GM18508 (cell line): ENCODE measurements around the gene PCDHGA1.
"Not testable (repeated sequence)": the region's sequence is repeated elsewhere in the genome, so short reads cannot be mapped to it uniquely, and the experiment has no call there.

Experiments
- ATAC-seq: cut with Tn5 transposase; IDR thresholded peaks from one replicate; pipeline ENCODE4 v1.9.1; 2021; ENCODE audit warnings: moderate number of reproducible peaks; ENCODE audit not compliant: insufficient read depth, unreplicated experiment

PCDHGA1 gene

DNA sequence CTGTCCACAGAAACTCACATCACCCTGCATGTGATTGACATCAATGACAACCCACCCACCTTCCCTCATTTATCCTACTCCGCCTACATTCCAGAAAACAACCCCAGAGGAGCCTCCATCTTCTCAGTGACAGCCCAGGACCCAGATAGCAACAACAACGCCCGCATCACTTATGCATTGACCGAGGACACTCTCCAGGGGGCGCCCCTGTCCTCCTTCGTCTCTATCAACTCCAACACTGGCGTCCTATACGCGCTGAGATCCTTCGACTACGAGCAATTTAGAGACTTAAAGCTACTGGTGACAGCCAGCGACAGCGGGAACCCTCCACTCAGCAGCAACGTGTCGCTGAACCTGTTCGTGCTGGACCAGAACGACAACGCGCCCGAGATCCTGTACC is 15.0 kb downstream of the PCDHGA1 start:
- ATAC-seq, result no peak

DNA sequence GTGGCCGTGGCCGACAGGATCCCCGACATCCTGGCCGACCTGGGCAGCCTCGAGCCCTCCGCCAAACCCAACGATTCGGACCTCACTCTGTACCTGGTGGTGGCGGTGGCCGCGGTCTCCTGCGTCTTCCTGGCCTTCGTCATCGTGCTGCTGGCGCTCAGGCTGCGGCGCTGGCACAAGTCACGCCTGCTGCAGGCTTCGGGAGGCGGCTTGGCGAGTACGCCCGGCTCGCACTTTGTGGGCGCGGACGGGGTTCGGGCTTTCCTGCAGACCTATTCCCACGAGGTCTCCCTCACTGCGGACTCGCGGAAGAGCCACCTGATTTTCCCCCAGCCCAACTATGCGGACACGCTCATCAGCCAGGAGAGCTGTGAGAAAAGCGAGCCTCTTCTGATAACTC is 15.7 kb downstream of the PCDHGA1 start:
- not testable (repeated sequence) for ATAC-seq

DNA sequence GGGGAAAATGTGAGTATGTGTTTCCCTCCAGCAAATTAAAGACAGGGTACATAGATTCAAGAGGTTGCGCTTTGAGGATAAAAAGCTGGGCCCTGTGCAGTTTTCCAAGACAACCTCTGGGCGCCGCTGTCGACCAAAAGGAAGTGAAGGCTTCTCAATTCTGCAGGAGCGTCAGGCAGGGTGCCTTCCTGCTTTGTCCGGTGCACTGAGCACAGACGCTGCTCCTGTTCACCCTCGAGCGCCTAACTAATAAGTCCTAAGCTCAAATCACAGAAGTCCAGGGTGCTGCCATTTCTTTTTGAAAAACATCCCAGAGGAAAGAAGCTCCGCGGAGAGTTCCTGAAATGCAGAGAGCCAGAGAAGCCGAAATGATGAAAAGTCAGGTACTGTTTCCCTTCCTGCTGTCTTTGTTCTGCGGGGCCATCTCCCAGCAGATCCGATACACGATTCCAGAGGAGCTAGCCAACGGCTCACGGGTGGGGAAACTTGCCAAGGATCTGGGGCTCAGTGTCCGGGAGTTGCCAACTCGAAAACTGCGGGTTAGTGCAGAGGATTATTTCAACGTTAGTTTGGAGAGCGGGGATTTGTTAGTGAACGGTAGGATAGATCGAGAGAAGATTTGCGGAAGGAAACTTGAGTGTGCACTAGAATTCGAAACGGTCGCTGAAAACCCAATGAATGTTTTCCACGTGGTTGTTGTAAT is 19.8 kb downstream of the PCDHGA1 start, which contains the start of gene PCDHGB1:
TSS of gene PCDHGB1 (plus strand) at position 183 of the 703 bp plus-strand sequence. CDS start at position 345, 162 bp downstream.
- ATAC-seq, result no peak

DNA sequence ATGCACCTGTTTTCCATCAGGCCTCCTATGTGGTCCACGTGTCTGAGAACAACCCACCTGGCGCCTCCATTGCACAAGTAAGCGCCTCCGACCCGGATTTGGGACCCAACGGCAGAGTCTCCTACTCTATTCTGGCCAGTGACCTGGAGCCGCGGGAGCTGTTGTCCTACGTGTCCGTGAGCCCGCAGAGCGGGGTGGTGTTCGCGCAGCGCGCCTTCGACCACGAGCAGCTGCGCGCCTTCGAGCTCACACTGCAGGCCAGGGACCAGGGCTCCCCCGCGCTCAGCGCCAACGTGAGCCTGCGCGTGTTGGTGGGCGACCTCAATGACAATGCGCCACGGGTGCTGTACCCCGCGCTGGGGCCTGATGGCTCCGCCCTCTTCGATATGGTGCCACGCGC is 21.3 kb downstream of the PCDHGA1 start:
- no peak for ATAC-seq

DNA sequence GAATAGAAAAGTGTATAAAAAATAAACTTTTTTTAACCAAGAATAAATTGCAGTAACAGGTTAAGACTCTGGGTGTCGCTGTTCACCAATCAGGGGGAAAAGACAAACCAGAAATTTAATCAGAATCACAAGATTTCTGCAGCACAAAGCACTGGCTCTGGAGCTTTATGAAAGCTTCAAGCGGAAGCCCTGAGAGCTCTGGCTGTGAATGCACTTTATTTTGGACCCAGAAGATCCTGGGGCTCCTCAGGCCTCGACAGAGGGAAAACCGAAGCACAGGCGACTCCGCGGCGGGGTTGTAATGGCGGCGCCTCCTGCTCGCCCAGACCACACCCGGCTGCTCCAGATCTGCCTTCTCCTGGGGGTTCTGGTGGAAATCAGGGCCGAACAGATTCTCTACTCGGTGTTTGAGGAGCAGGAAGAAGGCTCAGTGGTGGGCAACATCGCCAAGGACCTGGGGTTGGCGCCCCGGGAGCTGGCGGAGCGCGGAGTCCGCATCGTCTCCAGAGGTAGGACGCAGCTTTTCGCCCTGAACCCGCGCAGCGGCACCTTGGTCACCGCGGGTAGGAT is 24.7 kb downstream of the PCDHGA1 start, which contains the start of gene PCDHGA4:
TSS of gene PCDHGA4 (plus strand) at position 122 of the 570 bp plus-strand sequence. CDS start at position 209, 87 bp downstream.
- ATAC-seq, result no peak

DNA sequence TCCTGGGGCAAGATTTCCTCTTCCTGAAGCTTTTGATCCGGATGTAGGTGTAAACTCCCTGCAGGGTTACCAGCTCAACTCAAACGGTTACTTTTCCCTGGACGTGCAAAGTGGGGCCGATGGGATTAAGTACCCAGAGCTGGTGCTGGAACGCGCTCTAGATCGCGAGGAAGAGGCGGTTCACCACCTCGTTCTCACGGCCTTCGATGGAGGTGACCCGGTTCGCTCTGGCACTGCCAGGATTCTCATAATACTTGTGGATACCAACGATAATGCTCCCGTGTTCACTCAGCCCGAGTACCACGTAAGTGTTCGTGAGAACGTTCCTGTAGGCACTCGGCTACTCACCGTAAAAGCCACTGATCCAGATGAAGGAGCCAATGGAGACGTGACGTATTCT is 25.3 kb downstream of the PCDHGA1 start:
- ATAC-seq, result no peak

DNA sequence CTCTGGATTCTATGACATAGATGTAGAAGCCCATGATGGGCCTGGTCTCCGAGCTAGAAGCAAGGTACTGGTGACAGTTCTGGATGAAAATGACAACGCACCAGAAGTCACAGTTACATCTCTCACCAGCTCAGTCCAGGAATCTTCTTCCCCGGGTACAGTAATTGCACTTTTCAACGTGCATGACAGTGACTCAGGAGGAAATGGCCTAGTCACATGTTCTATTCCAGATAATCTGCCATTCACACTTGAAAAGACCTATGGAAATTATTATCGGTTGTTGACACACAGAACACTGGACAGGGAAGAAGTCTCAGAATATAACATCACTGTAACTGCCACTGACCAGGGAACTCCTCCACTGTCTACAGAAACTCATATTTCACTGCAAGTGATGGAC is 25.8 kb downstream of the PCDHGA1 start:
- ATAC-seq, result no peak

DNA sequence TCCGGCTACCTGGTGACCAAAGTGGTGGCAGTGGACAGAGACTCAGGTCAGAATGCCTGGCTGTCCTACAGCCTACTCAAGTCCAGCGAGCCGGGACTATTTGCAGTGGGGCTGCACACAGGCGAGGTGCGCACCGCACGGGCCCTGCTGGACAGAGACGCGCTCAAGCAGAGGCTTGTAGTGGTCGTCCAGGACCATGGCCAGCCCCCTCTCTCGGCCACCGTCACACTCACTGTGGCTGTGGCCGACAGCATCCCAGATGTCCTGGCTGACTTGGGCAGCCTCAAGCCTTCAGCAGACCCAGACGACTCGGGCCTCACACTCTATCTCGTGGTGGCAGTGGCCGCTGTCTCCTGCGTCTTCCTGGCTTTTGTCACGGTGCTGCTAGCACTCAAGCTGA is 26.6 kb downstream of the PCDHGA1 start:
- ATAC-seq, result no peak

DNA sequence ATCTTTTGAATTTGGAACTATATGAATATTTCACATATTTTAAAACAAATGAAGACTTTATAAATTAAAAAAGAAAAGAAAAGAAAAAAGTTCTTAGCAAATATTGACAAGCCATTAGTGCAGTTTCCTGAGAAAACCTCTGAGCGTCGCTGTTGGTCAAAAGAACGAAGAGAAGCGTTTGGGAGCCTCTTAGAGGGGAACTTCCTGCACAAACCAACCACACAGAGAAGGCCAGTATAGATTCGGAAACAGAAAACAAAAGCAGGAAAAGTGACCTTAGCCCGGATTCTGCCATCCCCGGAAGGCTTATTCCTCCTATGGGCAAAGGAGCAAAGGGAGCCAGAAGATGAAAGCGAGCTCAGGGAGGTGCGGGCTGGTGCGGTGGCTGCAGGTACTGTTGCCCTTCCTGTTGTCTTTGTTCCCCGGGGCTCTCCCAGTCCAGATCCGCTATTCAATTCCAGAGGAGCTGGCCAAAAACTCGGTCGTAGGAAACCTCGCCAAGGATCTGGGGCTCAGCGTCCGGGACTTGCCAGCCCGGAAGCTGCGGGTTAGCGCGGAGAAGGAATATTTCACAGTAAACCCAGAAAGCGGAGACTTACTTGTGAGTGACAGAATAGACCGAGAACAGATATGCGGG is 29.6 kb downstream of the PCDHGA1 start, which contains the start of gene PCDHGB2:
TSS of gene PCDHGB2 (plus strand) at position 205 of the 637 bp plus-strand sequence. CDS start at position 347, 142 bp downstream.
- ATAC-seq, result no peak

DNA sequence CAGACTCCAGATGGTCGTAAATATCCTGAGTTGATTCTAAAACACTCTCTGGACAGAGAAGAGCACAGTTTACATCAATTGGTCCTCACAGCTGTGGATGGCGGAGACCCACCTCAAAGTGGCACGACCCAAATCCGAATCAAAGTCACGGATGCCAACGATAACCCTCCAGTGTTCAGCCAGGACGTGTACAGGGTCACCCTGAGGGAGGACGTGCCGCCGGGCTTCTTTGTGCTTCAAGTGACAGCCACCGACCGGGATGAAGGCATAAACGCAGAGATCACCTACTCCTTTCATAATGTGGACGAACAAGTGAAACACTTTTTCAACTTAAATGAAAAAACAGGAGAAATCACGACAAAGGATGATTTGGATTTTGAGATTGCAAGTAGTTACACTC is 30.4 kb downstream of the PCDHGA1 start:
- no peak for ATAC-seq

DNA sequence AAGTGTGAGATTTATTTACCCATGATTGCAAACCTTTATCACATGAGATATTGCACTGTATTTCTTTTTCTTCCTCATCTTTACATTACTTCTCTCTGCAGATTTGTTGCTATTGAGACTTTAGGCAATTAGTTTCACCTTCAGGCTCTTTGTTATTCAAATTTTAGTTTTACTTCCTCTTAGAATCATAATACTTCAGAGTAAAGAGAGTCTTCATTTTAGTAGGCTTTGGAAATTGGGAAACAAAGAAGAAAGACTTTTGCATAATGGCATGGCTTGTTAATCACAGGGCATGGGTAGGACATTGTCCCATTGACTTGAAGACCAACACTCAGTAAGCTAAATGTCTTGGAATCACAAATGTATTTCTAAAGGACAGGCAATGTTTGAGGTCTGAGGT is 32.4 kb downstream of the PCDHGA1 start:
- ATAC-seq, result no peak

DNA sequence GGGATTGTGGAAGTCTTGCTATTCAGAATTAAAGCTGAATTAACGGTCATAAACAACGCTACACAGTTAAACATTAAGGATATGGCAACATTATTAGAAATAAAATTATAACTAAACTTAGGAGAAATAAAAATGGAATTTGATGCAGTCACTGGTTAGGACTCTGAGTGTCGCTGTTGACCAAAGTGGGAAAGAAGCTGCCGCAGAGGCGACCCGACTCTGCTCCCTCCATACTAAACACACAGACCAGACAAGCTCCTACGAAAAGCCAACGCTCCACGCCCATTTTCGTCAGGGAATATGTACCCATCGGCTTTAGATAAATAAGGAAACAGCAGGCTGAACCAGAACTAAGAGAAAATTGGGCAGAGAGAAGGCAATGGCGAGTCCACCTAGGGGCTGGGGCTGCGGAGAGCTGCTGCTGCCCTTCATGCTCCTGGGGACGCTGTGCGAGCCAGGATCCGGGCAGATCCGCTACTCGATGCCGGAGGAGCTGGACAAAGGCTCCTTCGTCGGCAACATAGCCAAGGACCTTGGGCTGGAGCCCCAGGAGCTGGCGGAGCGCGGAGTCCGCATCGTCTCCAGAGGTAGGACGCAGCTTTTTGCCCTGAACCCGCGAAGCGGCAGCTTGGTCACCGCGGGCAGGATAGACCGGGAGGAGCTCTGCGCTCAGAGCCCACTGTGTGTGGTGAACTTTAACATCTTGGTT is 33.8 kb downstream of the PCDHGA1 start, which contains the start of gene PCDHGA5:
TSS of gene PCDHGA5 (plus strand) at position 211 of the 709 bp plus-strand sequence. CDS start at position 380, 169 bp downstream.
- ATAC-seq, result no peak

DNA sequence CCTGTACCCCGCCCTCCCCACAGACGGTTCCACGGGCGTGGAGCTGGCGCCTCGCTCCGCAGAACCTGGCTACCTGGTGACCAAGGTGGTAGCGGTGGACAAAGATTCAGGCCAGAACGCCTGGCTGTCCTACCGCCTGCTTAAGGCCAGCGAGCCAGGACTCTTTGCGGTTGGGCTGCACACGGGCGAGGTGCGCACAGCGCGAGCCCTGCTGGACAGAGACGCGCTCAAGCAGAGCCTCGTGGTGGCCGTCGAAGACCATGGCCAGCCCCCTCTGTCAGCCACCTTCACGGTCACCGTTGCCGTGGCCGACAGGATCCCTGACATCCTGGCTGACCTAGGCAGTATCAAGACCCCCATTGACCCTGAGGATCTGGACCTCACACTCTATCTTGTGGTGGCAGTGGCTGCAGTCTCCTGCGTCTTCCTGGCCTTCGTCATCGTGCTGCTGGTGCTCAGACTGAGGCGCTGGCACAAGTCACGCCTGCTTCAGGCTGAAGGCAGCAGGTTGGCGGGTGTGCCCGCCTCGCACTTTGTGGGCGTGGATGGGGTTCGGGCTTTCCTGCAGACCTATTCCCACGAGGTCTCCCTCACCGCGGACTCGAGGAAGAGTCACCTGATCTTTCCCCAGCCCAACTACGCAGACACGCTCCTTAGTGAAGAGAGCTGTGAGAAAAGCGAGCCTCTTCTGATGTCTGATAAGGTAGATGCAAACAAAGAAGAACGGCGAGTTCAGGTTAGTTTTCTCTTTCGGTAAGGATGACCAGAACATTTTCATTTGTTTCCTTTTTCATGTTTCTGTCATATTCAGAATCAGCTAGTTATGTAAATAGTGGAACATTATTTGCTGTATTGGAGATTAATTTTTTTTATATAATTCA is 35.9 kb downstream of the PCDHGA1 start:
- ATAC-seq, result no peak

DNA sequence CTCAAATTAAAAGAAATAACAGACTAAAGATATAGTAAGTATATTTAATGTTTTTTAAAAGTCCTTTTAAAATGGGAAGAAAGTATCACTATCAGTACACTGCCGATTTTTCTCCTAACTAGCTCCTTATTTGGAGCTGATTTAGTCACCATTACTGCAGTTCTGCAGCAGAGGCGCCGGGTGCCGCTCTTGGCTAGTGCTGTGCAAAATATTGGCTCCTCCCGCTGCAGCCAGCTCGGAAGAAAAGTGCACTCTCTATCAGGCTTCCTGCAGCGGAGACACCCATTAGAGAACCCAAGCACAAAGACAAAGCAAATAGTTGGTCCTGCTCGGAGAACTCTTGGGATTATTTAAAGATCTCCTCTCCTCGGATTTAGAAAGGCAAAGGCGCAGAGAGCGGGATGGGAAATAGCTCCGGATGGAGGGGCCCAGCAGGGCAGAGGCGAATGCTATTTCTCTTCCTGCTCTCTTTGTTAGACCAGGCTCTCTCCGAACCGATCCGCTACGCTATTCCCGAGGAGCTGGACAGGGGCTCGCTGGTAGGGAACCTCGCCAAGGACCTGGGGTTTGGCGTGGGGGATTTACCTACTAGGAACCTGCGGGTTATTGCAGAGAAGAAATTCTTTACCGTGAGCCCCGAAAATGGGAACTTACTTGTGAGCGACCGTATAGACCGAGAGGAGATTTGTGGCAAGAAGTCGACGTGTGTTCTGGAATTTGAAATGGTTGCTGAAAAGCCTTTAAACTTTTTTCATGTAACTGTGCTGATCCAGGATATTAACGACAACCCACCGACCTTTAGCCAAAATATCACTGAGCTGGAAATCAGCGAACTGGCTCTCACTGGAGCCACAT is 39.9 kb downstream of the PCDHGA1 start, which contains the start of gene PCDHGB3:
TSS of gene PCDHGB3 (plus strand) at position 249 of the 855 bp plus-strand sequence. CDS start at position 402, 153 bp downstream.
- ATAC-seq, result peak; percentile 96

DNA sequence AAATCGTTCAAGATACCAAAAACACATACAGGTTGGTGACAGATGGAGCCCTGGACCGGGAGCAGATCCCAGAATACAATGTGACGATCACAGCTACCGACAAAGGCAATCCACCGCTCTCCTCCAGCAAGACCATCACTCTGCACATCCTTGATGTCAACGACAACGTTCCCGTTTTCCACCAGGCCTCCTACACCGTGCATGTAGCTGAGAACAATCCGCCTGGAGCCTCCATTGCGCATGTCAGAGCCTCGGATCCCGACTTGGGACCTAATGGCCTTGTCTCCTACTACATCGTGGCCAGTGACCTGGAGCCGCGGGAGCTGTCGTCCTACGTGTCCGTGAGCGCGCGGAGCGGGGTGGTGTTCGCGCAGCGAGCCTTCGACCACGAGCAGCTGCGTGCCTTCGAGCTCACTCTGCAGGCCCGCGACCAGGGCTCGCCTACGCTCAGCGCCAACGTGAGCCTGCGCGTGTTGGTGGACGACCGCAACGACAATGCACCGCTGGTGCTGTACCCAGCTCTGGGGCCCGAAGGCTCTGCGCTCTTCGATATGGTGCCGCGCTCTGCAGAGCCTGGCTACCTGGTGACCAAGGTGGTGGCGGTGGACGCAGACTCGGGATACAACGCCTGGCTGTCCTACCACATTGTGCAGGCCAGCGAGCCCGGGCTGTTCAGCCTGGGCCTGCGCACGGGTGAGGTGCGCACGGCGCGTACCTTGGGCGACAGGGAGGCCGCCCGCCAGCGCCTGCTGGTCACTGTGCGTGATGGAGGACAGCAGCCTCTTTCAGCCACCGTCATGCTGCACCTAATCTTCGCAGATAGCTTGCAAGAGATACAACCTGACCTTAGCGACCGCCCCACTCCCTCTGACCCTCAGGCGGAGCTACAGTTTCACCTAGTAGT is 41.5 kb downstream of the PCDHGA1 start:
- ATAC-seq, result no peak

DNA sequence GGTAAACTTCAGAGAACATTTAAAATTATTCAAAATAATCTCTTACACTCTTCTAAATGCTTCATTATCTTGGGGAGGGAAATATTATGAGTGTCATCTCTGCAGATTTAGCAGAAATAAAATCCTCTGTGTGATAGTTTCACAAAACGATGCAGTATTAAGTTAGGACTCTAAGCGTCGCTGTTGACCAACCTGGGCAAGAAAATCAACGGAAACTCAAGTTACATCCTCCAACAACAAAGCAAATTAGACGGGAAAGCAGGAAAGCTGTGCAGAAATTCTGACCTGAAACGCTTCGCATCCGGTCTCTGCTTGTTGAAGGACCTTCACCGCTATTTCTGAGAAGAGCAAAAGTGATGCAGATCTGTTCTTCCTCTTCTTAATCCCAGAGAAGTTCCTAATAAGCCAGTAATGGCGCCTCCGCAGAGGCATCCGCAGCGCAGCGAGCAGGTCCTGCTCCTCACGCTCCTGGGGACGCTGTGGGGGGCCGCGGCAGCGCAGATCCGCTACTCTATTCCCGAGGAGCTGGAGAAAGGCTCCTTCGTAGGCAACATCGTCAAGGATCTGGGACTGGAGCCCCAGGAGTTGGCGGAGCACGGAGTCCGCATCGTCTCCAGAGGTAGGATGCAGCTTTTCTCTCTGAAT is 43.5 kb downstream of the PCDHGA1 start, which contains the start of gene PCDHGA6:
TSS of gene PCDHGA6 (plus strand) at position 219 of the 645 bp plus-strand sequence. CDS start at position 412, 193 bp downstream.
- no peak for ATAC-seq

DNA sequence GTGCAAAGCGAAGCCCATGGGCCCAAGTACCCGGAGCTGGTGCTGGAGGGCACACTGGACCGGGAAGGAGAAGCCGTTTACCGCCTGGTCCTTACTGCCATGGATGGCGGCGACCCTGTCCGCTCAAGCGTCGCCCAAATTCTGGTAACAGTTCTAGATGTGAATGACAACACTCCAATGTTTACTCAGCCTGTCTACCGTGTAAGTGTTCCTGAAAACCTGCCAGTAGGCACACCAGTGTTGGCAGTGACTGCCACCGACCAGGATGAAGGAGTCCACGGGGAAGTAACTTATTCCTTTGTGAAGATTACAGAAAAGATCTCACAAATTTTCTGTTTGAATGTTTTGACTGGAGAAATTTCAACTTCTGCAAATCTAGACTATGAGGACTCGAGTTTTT is 44.3 kb downstream of the PCDHGA1 start:
- no peak for ATAC-seq
